ENCODE results near the gene MALT1. TPM values are rescaled to one million over a fixed set of nuclear protein-coding genes. Genes with fewer than 3 reads are reported as not detected.
A peak's percentile ranks its signal among the peaks of the same experiment; 100 is the strongest.

The MALT1 gene
- total RNA-seq, 2 experiments from 2014 or later: 82.3 to 84.5 TPM

GRCh38 chr18:58714259-58714658, 43.0 kb downstream of the MALT1 start:
- POLR2A ChIA-PET: no interaction called here
- no peak for TF ChIP-seq CTCF (IDR thresholded peaks at IDR 0.05)

GRCh38 chr18:58714821-58715220, 43.6 kb downstream of the MALT1 start:
- POLR2A ChIA-PET: interaction anchor here (0.7 to 4.1 kb wide), 5 partner anchors 22 to 57 kb away, joined by 3 to 39 read pairs (median 11); partner anchors contain the start of gene MALT1
- Histone ChIP-seq H3K27ac (ENCODE audit: low read depth in 1 of 2, low read length in 2 of 2) (peak overlapping the region in 1 of 2 donors; percentile 25), H3K4me1 (ENCODE audit: insufficient read depth, low read length) (peaks cover 16% of the 10 kb centered on the region), H3K4me3 (ENCODE audit: low read length) (no peak overlapping the region), H3K27me3 (ENCODE audit: control insufficient read depth in 1 of 2, insufficient read depth in 2 of 2, low read length in 2 of 2) (no peaks in the 10 kb centered on the region), H3K9me3 (ENCODE audit: control insufficient read depth in 1 of 2, insufficient read depth in 1 of 2, low read length in 2 of 2) (no peaks in the 10 kb centered on the region), H3K36me3 (ENCODE audit: insufficient read depth, low read length) (peaks cover 41% of the 10 kb centered on the region)
- DNase-seq (peak in 2 of 14 experiments; percentile 34 to 37), ATAC-seq (ENCODE audit: poor library complexity) (no peak)
- intact Hi-C loops (cut with DNase I, micrococcal nuclease): loop anchor here in 1 of 2 experiments (2.0 to 5.0 kb wide), 2 partner anchors 22 to 43 kb away; partner anchors contain the start of gene MALT1
- H3K4me3 Mint-ChIP-seq: peak overlapping the region; percentile 59
- H3K9me3 Mint-ChIP-seq: no peaks in the 10 kb centered on the region
- no peak for TF ChIP-seq CTCF (IDR thresholded peaks at IDR 0.05)
- peak overlapping the region; percentile 89 for H3K27ac Mint-ChIP-seq
- CTCF ChIA-PET: no interaction called here
- H3K4me1 Mint-ChIP-seq (ENCODE audit: low read depth): peaks cover 64% of the 10 kb centered on the region
- peaks cover 66% of the 10 kb centered on the region for H3K36me3 Mint-ChIP-seq (ENCODE audit: low read depth)
- no peaks in the 10 kb centered on the region for H3K27me3 Mint-ChIP-seq

More at GRCh38 chr18:58714259-58714658, 43.0 kb downstream of the MALT1 start:
- Mint-ChIP-seq H3K4me3 (peak overlapping the region; percentile 59), H3K36me3 (ENCODE audit: low read depth) (peaks cover 66% of the 10 kb centered on the region), H3K27me3 (no peaks in the 10 kb centered on the region), H3K27ac (peak overlapping the region; percentile 89), H3K9me3 (no peaks in the 10 kb centered on the region), H3K4me1 (ENCODE audit: low read depth) (peaks cover 61% of the 10 kb centered on the region)
- no peaks in the 10 kb centered on the region for H3K27me3 ChIP-seq (ENCODE audit: control insufficient read depth in 1 of 2, insufficient read depth in 2 of 2, low read length in 2 of 2)
- H3K27ac ChIP-seq (ENCODE audit: low read depth in 1 of 2, low read length in 2 of 2): peak overlapping the region in 1 of 2 donors; percentile 25
- peak; percentile 63 for ATAC-seq (ENCODE audit: poor library complexity)
- H3K36me3 ChIP-seq (ENCODE audit: insufficient read depth, low read length): peaks cover 43% of the 10 kb centered on the region
- H3K4me1 ChIP-seq (ENCODE audit: insufficient read depth, low read length): peaks cover 16% of the 10 kb centered on the region
- intact Hi-C loops (cut with DNase I, micrococcal nuclease): loop anchor here in 1 of 2 experiments (2.0 kb wide), 1 partner anchor 21 kb away; no protein-coding TSS in a partner anchor
- peak in 4 of 14 experiments; percentile 23 to 55 (median 52) for DNase-seq
- no peaks in the 10 kb centered on the region for H3K9me3 ChIP-seq (ENCODE audit: control insufficient read depth in 1 of 2, insufficient read depth in 1 of 2, low read length in 2 of 2)
- no peak overlapping the region for H3K4me3 ChIP-seq (ENCODE audit: low read length)
- CTCF ChIA-PET: no interaction called here

GRCh38 chr18:58715540-58715939, 44.3 kb downstream of the MALT1 start:
- Mint-ChIP-seq H3K36me3 (ENCODE audit: low read depth) (peaks cover 67% of the 10 kb centered on the region), H3K27me3 (no peaks in the 10 kb centered on the region), H3K4me1 (ENCODE audit: low read depth) (peaks cover 69% of the 10 kb centered on the region), H3K27ac (peak overlapping the region; percentile 89), H3K4me3 (peak overlapping the region; percentile 74), H3K9me3 (no peaks in the 10 kb centered on the region)
- intact Hi-C loops (cut with DNase I, micrococcal nuclease): loop anchor here in 1 of 2 experiments (2.0 to 5.0 kb wide), 2 partner anchors 23 to 43 kb away; partner anchors contain the start of gene MALT1
- ChIA-PET CTCF (no interaction called here), POLR2A (interaction anchor here (0.7 to 4.1 kb wide), 8 partner anchors 18 to 57 kb away, joined by 3 to 39 read pairs (median 5); partner anchors contain the start of gene MALT1)
- H3K4me3 ChIP-seq (ENCODE audit: low read length): no peak overlapping the region
- ATAC-seq (ENCODE audit: poor library complexity) (peak; percentile 35), DNase-seq (peak in 2 of 14 experiments; percentile 17 to 41)
- H3K27me3 ChIP-seq (ENCODE audit: control insufficient read depth in 1 of 2, insufficient read depth in 2 of 2, low read length in 2 of 2): no peaks in the 10 kb centered on the region
- peaks cover 16% of the 10 kb centered on the region for H3K4me1 ChIP-seq (ENCODE audit: insufficient read depth, low read length)
- peaks cover 37% of the 10 kb centered on the region for H3K36me3 ChIP-seq (ENCODE audit: insufficient read depth, low read length)
- TF ChIP-seq CTCF (IDR thresholded peaks at IDR 0.05): no peak
- peak overlapping the region in 1 of 2 donors; percentile 25 for H3K27ac ChIP-seq (ENCODE audit: low read depth in 1 of 2, low read length in 2 of 2)
- no peaks in the 10 kb centered on the region for H3K9me3 ChIP-seq (ENCODE audit: control insufficient read depth in 1 of 2, insufficient read depth in 1 of 2, low read length in 2 of 2)

Data from CD4-positive, alpha-beta T cell (primary cell).